ENCODE measurements around the gene ITGA7.

Gene ITGA7

GRCh38 chr12:55707841-55708694 lies at the start of gene ITGA7:
ITGA7 (minus strand) TSS chr12:55707904; CDS start chr12:55707682, 222 bp downstream.
- Histone ChIP-seq H3K4me2 (ENCODE audit: low read length) (peak within 1 kb of the TSS; percentile 69), H4K20me1 (ENCODE audit: control insufficient read depth, insufficient read depth, low read depth, low read length) (no peaks in the 10 kb centered on the region), H3F3A (ENCODE audit: control insufficient read depth, insufficient read depth) (no peaks in the 10 kb centered on the region), H3K27ac (ENCODE audit: low read depth, low read length) (no peak within 1 kb of the TSS), H3K36me3 (ENCODE audit: control insufficient read depth, low read length) (no peaks in the 10 kb centered on the region), H3K4me3 (ENCODE audit: low read length) (peak within 1 kb of the TSS; percentile 67), H3K4me1 (ENCODE audit: control insufficient read depth, low read length) (peaks cover 35% of the 10 kb centered on the region), H3K9me3 (ENCODE audit: control insufficient read depth, insufficient read depth, low read length) (no peaks in the 10 kb centered on the region), H3K27me3 (ENCODE audit: control insufficient read depth, low read length) (peaks cover 46% of the 10 kb centered on the region), H3K79me2 (ENCODE audit: control insufficient read depth, low read length) (no peaks in the 10 kb centered on the region), H3K9me2 (replicated peaks; ENCODE audit: control insufficient read depth, low read length) (no peaks in the 10 kb centered on the region)
- TF ChIP-seq EZH2phosphoT487 (IDR thresholded peaks at IDR 0.05; ENCODE audit: borderline replicate concordance, low read length) (no peak), CTCF (IDR thresholded peaks at IDR 0.05; ENCODE audit: low read depth, low read length, poor library complexity, severe bottlenecking) (no peak)

- peaks cover 92% of the 10 kb centered on the region for H3K36me3 ChIP-seq (ENCODE audit: control insufficient read depth, low read length)
- no peak overlapping the region for H3K4me3 ChIP-seq (ENCODE audit: low read length)
Measured at GRCh38 chr12:55755246-55755645, 47.5 kb upstream of the ITGA7 start.

GRCh38 chr12:55748230-55748993 lies 40.7 kb upstream of the ITGA7 start:
- H3K36me3 ChIP-seq (ENCODE audit: control insufficient read depth, low read length): peaks cover 46% of the 10 kb centered on the region
- H3K9me3 ChIP-seq (ENCODE audit: control insufficient read depth, insufficient read depth, low read length): no peaks in the 10 kb centered on the region
- no peak overlapping the region for H3K4me3 ChIP-seq (ENCODE audit: low read length)
- TF ChIP-seq CTCF (IDR thresholded peaks at IDR 0.05; ENCODE audit: low read depth, low read length, poor library complexity, severe bottlenecking): no peak
- TF ChIP-seq EZH2phosphoT487 (IDR thresholded peaks at IDR 0.05; ENCODE audit: borderline replicate concordance, low read length): no peak
- 0 out of 2 replicates have a peak, but pooled peaks cover 13% of the 10 kb centered on the region for H4K20me1 ChIP-seq (ENCODE audit: control insufficient read depth, insufficient read depth, low read depth, low read length)
- H3K27me3 ChIP-seq (ENCODE audit: control insufficient read depth, low read length): no peaks in the 10 kb centered on the region
- no peaks in the 10 kb centered on the region for H3K9me2 ChIP-seq (replicated peaks; ENCODE audit: control insufficient read depth, low read length)
- H3K27ac ChIP-seq (ENCODE audit: low read depth, low read length): no peak overlapping the region
- peaks cover 9% of the 10 kb centered on the region; the same call in 1 of the 2 replicates for H3F3A ChIP-seq (ENCODE audit: control insufficient read depth, insufficient read depth)
- peaks cover 36% of the 10 kb centered on the region for H3K4me1 ChIP-seq (ENCODE audit: control insufficient read depth, low read length)
- H3K4me2 ChIP-seq (ENCODE audit: low read length): no peak overlapping the region
- peaks cover 19% of the 10 kb centered on the region for H3K79me2 ChIP-seq (ENCODE audit: control insufficient read depth, low read length)

More at GRCh38 chr12:55755246-55755645, 47.5 kb upstream of the ITGA7 start:
- Histone ChIP-seq H3F3A (ENCODE audit: control insufficient read depth, insufficient read depth) (peaks cover 6% of the 10 kb centered on the region; the same call in 1 of the 2 replicates), H3K4me1 (ENCODE audit: control insufficient read depth, low read length) (no peaks in the 10 kb centered on the region), H3K9me2 (replicated peaks; ENCODE audit: control insufficient read depth, low read length) (no peaks in the 10 kb centered on the region), H3K79me2 (ENCODE audit: control insufficient read depth, low read length) (no peaks in the 10 kb centered on the region), H3K27me3 (ENCODE audit: control insufficient read depth, low read length) (no peaks in the 10 kb centered on the region), H3K4me2 (ENCODE audit: low read length) (no peak overlapping the region), H4K20me1 (ENCODE audit: control insufficient read depth, insufficient read depth, low read depth, low read length) (no peaks in the 10 kb centered on the region), H3K27ac (ENCODE audit: low read depth, low read length) (no peak overlapping the region), H3K9me3 (ENCODE audit: control insufficient read depth, insufficient read depth, low read length) (no peaks in the 10 kb centered on the region)
- TF ChIP-seq CTCF (IDR thresholded peaks at IDR 0.05; ENCODE audit: low read depth, low read length, poor library complexity, severe bottlenecking): no peak
- no peak for TF ChIP-seq EZH2phosphoT487 (IDR thresholded peaks at IDR 0.05; ENCODE audit: borderline replicate concordance, low read length)
